SHP77 (cell line): ENCODE results near the gene CACNA1E.

Source experiments
- DNase-seq, 2 experiments: peaks; one replicate each; lab custom pipeline; 2025; lab: John Stamatoyannopoulos, UW

Gene CACNA1E

GRCh38 chr1:181768211-181768929, 285.1 kb downstream of the CACNA1E start:
- DNase-seq = no peak

- DNase-seq = no peak
Observed at GRCh38 chr1:181768930-181769280, 285.6 kb downstream of the CACNA1E start.

GRCh38 chr1:181769846-181770245, 286.5 kb downstream of the CACNA1E start:
- no peak for DNase-seq

- DNase-seq = no peak
Observed at GRCh38 chr1:181772714-181773113, 289.4 kb downstream of the CACNA1E start.

GRCh38 chr1:181776044-181776443, 292.7 kb downstream of the CACNA1E start:
- DNase-seq = no peak

- no peak for DNase-seq
Observed at GRCh38 chr1:181777286-181777685, 294.0 kb downstream of the CACNA1E start.

- DNase-seq = no peak
Observed at GRCh38 chr1:181777812-181778211, 294.5 kb downstream of the CACNA1E start.

GRCh38 chr1:181778640-181779260, 295.4 kb downstream of the CACNA1E start:
- peak; percentile 42 to 52 for DNase-seq

GRCh38 chr1:181779343-181779742, 296.0 kb downstream of the CACNA1E start:
- DNase-seq = peak in 1 of 2 experiments; percentile 2

- no peak for DNase-seq
Observed at GRCh38 chr1:181783208-181783607, 299.9 kb downstream of the CACNA1E start.

- no peak for DNase-seq
Observed at GRCh38 chr1:181784039-181784683, 300.8 kb downstream of the CACNA1E start.

GRCh38 chr1:181789395-181789794, 306.1 kb downstream of the CACNA1E start:
- DNase-seq = no peak

- DNase-seq = no peak
Observed at GRCh38 chr1:181791721-181792120, 308.4 kb downstream of the CACNA1E start.

GRCh38 chr1:181793831-181794230, 310.5 kb downstream of the CACNA1E start:
- DNase-seq = no peak

- no peak for DNase-seq
Observed at GRCh38 chr1:181794332-181794731, 311.0 kb downstream of the CACNA1E start.

GRCh38 chr1:181798191-181798926, 315.0 kb downstream of the CACNA1E start:
- DNase-seq = no peak

- no peak for DNase-seq
Observed at GRCh38 chr1:181801617-181802016, 318.3 kb downstream of the CACNA1E start.

GRCh38 chr1:181802466-181802865, 319.1 kb downstream of the CACNA1E start:
- DNase-seq = no peak

- no peak for DNase-seq
Observed at GRCh38 chr1:181803421-181803820, 320.1 kb downstream of the CACNA1E start.

GRCh38 chr1:181804989-181805388, 321.7 kb downstream of the CACNA1E start:
- no peak for DNase-seq

GRCh38 chr1:181806746-181807145, 323.4 kb downstream of the CACNA1E start:
- DNase-seq = no peak

- no peak for DNase-seq
Observed at GRCh38 chr1:181807251-181807650, 323.9 kb downstream of the CACNA1E start.
